GM12875 (cell line): ENCODE data around the gene PALLD.

Experiments
- H3K4me3 ChIP-seq: one replicate; pipeline ENCODE4 v1.5.1; 2011; ENCODE audit warnings: low read depth, low read length, control low read depth
- CTCF ChIP-seq: IDR thresholded peaks from 2 replicates; pipeline ENCODE4 v1.5.1; 2011; ENCODE audit warnings: low read depth, mild to moderate bottlenecking, control low read depth, inconsistent platforms, low read length, moderate library complexity, borderline replicate concordance; ENCODE audit not compliant: insufficient read depth

Gene PALLD

GRCh38 chr4:168734703-168735678, 238.1 kb downstream of the PALLD start:
- H3K4me3 ChIP-seq: no peak overlapping the region
- TF ChIP-seq CTCF: no peak

- no peak for TF ChIP-seq CTCF
- no peak overlapping the region for H3K4me3 ChIP-seq
Observed at GRCh38 chr4:168735735-168736134, 238.9 kb downstream of the PALLD start.

GRCh38 chr4:168736860-168737805, 240.3 kb downstream of the PALLD start:
- H3K4me3 ChIP-seq: no peak overlapping the region
- TF ChIP-seq CTCF: no peak

- H3K4me3 ChIP-seq: no peak overlapping the region
- no peak for TF ChIP-seq CTCF
Observed at GRCh38 chr4:168737806-168738172, 240.9 kb downstream of the PALLD start.

- TF ChIP-seq CTCF: no peak
- no peak overlapping the region for H3K4me3 ChIP-seq
Observed at GRCh38 chr4:168739886-168740285, 243.0 kb downstream of the PALLD start.

- no peak for TF ChIP-seq CTCF
- no peak overlapping the region for H3K4me3 ChIP-seq
Observed at GRCh38 chr4:168740691-168741090, 243.8 kb downstream of the PALLD start.
